Inflammatory macrophage treated with lipopolysaccharide for 1 hour (primary cell): ENCODE results near the gene SAA2.
"Not testable (repeated sequence)": the region's sequence is repeated elsewhere in the genome, so short reads cannot be mapped to it uniquely, and the experiment has no call there.

Source experiments
- DNase-seq, 2 donors: peaks; one replicate each; pipeline ENCODE4 v3.0.0-alpha.2; 2020 to 2022

Gene SAA2

GRCh38 chr11:18246379-18247190 lies 1.9 kb downstream of the SAA2 start:
- peak; percentile 20 to 54 for DNase-seq

GRCh38 chr11:18245396-18245795 lies 3.1 kb downstream of the SAA2 start:
- no peak for DNase-seq

- DNase-seq: peak; percentile 48 to 86
Observed at GRCh38 chr11:18243783-18244362, 4.6 kb downstream of the SAA2 start.

- no peak for DNase-seq
Observed at GRCh38 chr11:18239655-18240054, 8.8 kb downstream of the SAA2 start.

- DNase-seq: no peak
Observed at GRCh38 chr11:18236664-18237356, 11.7 kb downstream of the SAA2 start, which contains the start of gene SAA4. Gene SAA4, minus strand, starts transcription at chr11:18236802. Its CDS starts 876 bp downstream, at chr11:18235926.

GRCh38 chr11:18235394-18236334 lies 12.8 kb downstream of the SAA2 start:
- DNase-seq: no peak

GRCh38 chr11:18233912-18234311 lies 14.6 kb downstream of the SAA2 start:
- DNase-seq: no peak

- no peak for DNase-seq
Observed at GRCh38 chr11:18230859-18231258, 17.6 kb downstream of the SAA2 start.

- DNase-seq: no peak
Observed at GRCh38 chr11:18229501-18229900, 19.0 kb downstream of the SAA2 start.

- no peak for DNase-seq
Observed at GRCh38 chr11:18225913-18226312, 22.6 kb downstream of the SAA2 start.

- no peak for DNase-seq
Observed at GRCh38 chr11:18223591-18224387, 24.7 kb downstream of the SAA2 start.

GRCh38 chr11:18222814-18223421 lies 25.6 kb downstream of the SAA2 start:
- DNase-seq: no peak

GRCh38 chr11:18221274-18221876 lies 27.1 kb downstream of the SAA2 start:
- DNase-seq: no peak

- DNase-seq: no peak
Observed at GRCh38 chr11:18209058-18209457, 39.4 kb downstream of the SAA2 start.

GRCh38 chr11:18204771-18205170 lies 43.7 kb downstream of the SAA2 start:
- no peak for DNase-seq

- DNase-seq: no peak
Observed at GRCh38 chr11:18204220-18204619, 44.2 kb downstream of the SAA2 start.

GRCh38 chr11:18203723-18204122 lies 44.7 kb downstream of the SAA2 start:
- DNase-seq: peak in 1 of 2 donors; percentile 9

GRCh38 chr11:18197738-18198137 lies 50.7 kb downstream of the SAA2 start:
- DNase-seq: not testable (repeated sequence)

GRCh38 chr11:18196532-18196931 lies 51.9 kb downstream of the SAA2 start:
- no peak for DNase-seq
